GM21515 (cell line): Measurements from ENCODE around the gene HRH1.
"Not testable (repeated sequence)": the region's sequence is repeated elsewhere in the genome, so short reads cannot be mapped to it uniquely, and the experiment has no call there.

Experiments
- ATAC-seq: cut with Tn5 transposase; IDR thresholded peaks from one replicate; pipeline ENCODE4 v1.9.1; 2021; ENCODE audit not compliant: unreplicated experiment

Gene HRH1

GRCh38 chr3:11238880-11239279 is 84.6 kb downstream of the HRH1 start:
- ATAC-seq = no peak

GRCh38 chr3:11239796-11240195 is 85.5 kb downstream of the HRH1 start:
- ATAC-seq = no peak

GRCh38 chr3:11240496-11240895 is 86.2 kb downstream of the HRH1 start:
- ATAC-seq = no peak

- no peak for ATAC-seq
Observed at GRCh38 chr3:11244121-11244677, 89.9 kb downstream of the HRH1 start.

GRCh38 chr3:11245276-11245675 is 91.0 kb downstream of the HRH1 start:
- ATAC-seq = no peak

- no peak for ATAC-seq
Observed at GRCh38 chr3:11245827-11246662, 91.8 kb downstream of the HRH1 start.

- no peak for ATAC-seq
Observed at GRCh38 chr3:11246663-11246970, 92.3 kb downstream of the HRH1 start.

GRCh38 chr3:11247362-11247761 is 93.1 kb downstream of the HRH1 start:
- ATAC-seq = no peak

GRCh38 chr3:11248596-11248995 is 94.3 kb downstream of the HRH1 start:
- no peak for ATAC-seq

GRCh38 chr3:11250902-11251806 is 96.9 kb downstream of the HRH1 start:
- ATAC-seq = no peak

GRCh38 chr3:11251807-11252176 is 97.5 kb downstream of the HRH1 start:
- no peak for ATAC-seq

- no peak for ATAC-seq
Observed at GRCh38 chr3:11254876-11255275, 100.6 kb downstream of the HRH1 start.

GRCh38 chr3:11255537-11255936 is 101.2 kb downstream of the HRH1 start:
- not testable (repeated sequence) for ATAC-seq

- ATAC-seq = no peak
Observed at GRCh38 chr3:11258958-11259357, 104.7 kb downstream of the HRH1 start.

- ATAC-seq = no peak
Observed at GRCh38 chr3:11260460-11260859, 106.2 kb downstream of the HRH1 start.

GRCh38 chr3:11269007-11269406 is 114.7 kb downstream of the HRH1 start:
- ATAC-seq = no peak

GRCh38 chr3:11271986-11272904 is 118.0 kb downstream of the HRH1 start, which contains the start of gene ATG7:
Gene ATG7, plus strand, starts transcription at chr3:11272397. Its CDS starts 26,299 bp downstream, at chr3:11298696.
- peak; percentile 97 for ATAC-seq

GRCh38 chr3:11272906-11273574 is 118.7 kb downstream of the HRH1 start:
- ATAC-seq = no peak

GRCh38 chr3:11273891-11274291 is 119.6 kb downstream of the HRH1 start:
- no peak for ATAC-seq

- ATAC-seq = no peak
Observed at GRCh38 chr3:11274566-11275142, 120.4 kb downstream of the HRH1 start.
